Adrenal gland (tissue), 12 donors: ENCODE results near the gene TXNRD2. TPM values are rescaled to one million over a fixed set of nuclear protein-coding genes. Genes with fewer than 3 reads are reported as not detected.
A peak's percentile ranks its signal among the peaks of the same experiment; 100 is the strongest.

Source experiments
- DNase-seq, 7 donors: peaks; one replicate each; pipeline ENCODE4 v3.0.0-alpha.2; 2019 to 2020
- H3K27ac ChIP-seq, 5 donors: fragments of 200-600 bp; sonication (generic) in 4 of 5; 1 replicate in 3 of 5; 2 replicates in 2 of 5; pipeline versions ENCODE4 v1.5.1 to v1.8.0; 2016 to 2020; ENCODE audit warnings: mild to moderate bottlenecking in 1 of 5
- H3K27me3 ChIP-seq: fragments of 200-600 bp; 2 replicates; pipeline ENCODE4 v1.8.0; 2021
- H3K36me3 ChIP-seq, 2 donors: fragments of 200-600 bp; replicated peaks in 1 of 2; 1 replicate in 1 of 2; 2 replicates in 1 of 2; pipeline versions ENCODE4 v1.5.1 to v1.8.0; 2018 to 2022
- H3K4me1 ChIP-seq, 2 donors: fragments of 200-600 bp; replicated peaks in 1 of 2; 1 replicate in 1 of 2; 2 replicates in 1 of 2; pipeline versions ENCODE4 v1.5.1 to v1.8.0; 2018 to 2021
- H3K4me3 ChIP-seq, 4 donors: fragments of 200-600 bp; sonication (generic) in 3 of 4; one replicate each; pipeline ENCODE4 v1.5.1; 2016 to 2018
- H3K9me3 ChIP-seq, 3 donors: fragments of 200-600 bp; sonication (generic) in 1 of 3; replicated peaks in 1 of 3; 1 replicate in 2 of 3; 2 replicates in 1 of 3; pipeline versions ENCODE4 v1.5.1 to v1.8.0; 2016 to 2021
- CTCF ChIP-seq, 6 experiments: fragments of 450-650 bp in 4 of 6; fragments of 200-600 bp in 2 of 6; sonication (generic) in 1 of 6; IDR thresholded peaks; 1 replicate in 5 of 6; 2 replicates in 1 of 6; pipeline versions ENCODE4 v1.5.1 to v1.8.0; 2016 to 2021; ENCODE audit warnings: antibody characterized with exemption in 6 of 6, mild to moderate bottlenecking in 2 of 6, moderate library complexity in 1 of 6
- POLR2A ChIP-seq, 2 donors: fragments of 450-650 bp; IDR thresholded peaks; one replicate each; pipeline ENCODE4 v1.6.1; 2017; ENCODE audit warnings: antibody characterized with exemption in 2 of 2, mild to moderate bottlenecking in 2 of 2, moderate library complexity in 1 of 2
- WGBS, 4 donors: extraction: QIAGEN DNeasy Blood & Tissue Kit in 2 of 4; methylation state at CpG; one replicate each; pipeline versions ENCODE4 v1.1.5 to v1.1.7; 2013 to 2017; 5-methylcytosine and 5-hydroxymethylcytosine counted together
- intact Hi-C, 2 donors: fragments of 100-400 bp; cut with DNase I; formaldehyde crosslinking; loops; one replicate each; pipeline versions ENCODE4 v1.14.1 to v1.15.0; 2022 to 2023
- polyA plus RNA-seq, 3 donors: library from polyadenylated mRNA; stranded (reverse); fragments of 200-250 nt in 2 of 3; fragments of 350-450 nt in 1 of 3; fragmentation: Illumina TruSeq in 1 of 3; extraction: RNeasy Lipid Tissue Mini Kit (QIAGEN cat#74804) in 1 of 3; gene quantifications; one replicate each; pipeline ENCODE4 v1.2.3, GENCODE V29; 2013 to 2014
- total RNA-seq, 9 donors: library from RNA; depleted of rRNA in 4 of 9; stranded (reverse); fragments of >200 nt in 4 of 9; fragments of 120-200 nt in 1 of 9; fragmentation: NEBNext Ultra II Directional in 1 of 9; extraction: Animal tissue kit (Norgen Biotek cat#: 25700) in 1 of 9; gene quantifications; one replicate each; pipeline versions ENCODE4 v1.1.0 to v1.2.4, GENCODE V29; 2013 to 2023
- donor health status: healthy with polysubstance abuse.
- donor health status: Bipolar disorder and iron deficiency.
- donor health status: DM: yes; HTN: yes; CAD: no.
- donor health status: DM: no; HTN: no; CAD: no.
- donor health status: DM: no; HTN: no; CAD: no.
- donor health status: DM: yes; HTN: yes; CAD: no.

TXNRD2 gene
- total and polyA plus RNA-seq, 12 donors: 39.6 to 171 (median 59.5) TPM

- intact Hi-C loops: no loop called here
- TF ChIP-seq CTCF (IDR thresholded peaks at IDR 0.05) (no peak), POLR2A (IDR thresholded peaks at IDR 0.05) (no peak)
- Histone ChIP-seq H3K9me3 (no peaks in the 10 kb centered on the region), H3K4me3 (no peak overlapping the region), H3K4me1 (peaks cover 11 to 37% of the 10 kb centered on the region in 2 donors), H3K27ac (peak overlapping the region in 1 of 5 donors; percentile 18), H3K27me3 (no peaks in the 10 kb centered on the region), H3K36me3 (peaks cover 0 to 42% of the 10 kb centered on the region in 2 donors)
- 84 to 91% (median 88%) methylated on average over 9 to 15 of the region's 15 CpGs for WGBS, 4 donors
- DNase-seq: no peak
Observed at GRCh38 chr22:19964701-19965386, 23.2 kb upstream of the TXNRD2 start.

- peaks cover 0 to 38% of the 10 kb centered on the region in 2 donors for H3K36me3 ChIP-seq
Observed at GRCh38 chr22:19963863-19964642, 22.4 kb upstream of the TXNRD2 start.

GRCh38 chr22:19962909-19963806 is 21.5 kb upstream of the TXNRD2 start:
- Histone ChIP-seq H3K36me3 (peaks cover 0 to 29% of the 10 kb centered on the region in 2 donors), H3K27ac (peak overlapping the region in 4 of 5 donors; percentile 16 to 53 (median 34)), H3K4me3 (no peak overlapping the region), H3K4me1 (peaks cover 12 to 41% of the 10 kb centered on the region in 2 donors), H3K9me3 (no peaks in the 10 kb centered on the region), H3K27me3 (no peaks in the 10 kb centered on the region)
- no peak for TF ChIP-seq POLR2A (IDR thresholded peaks at IDR 0.05)
- TF ChIP-seq CTCF (IDR thresholded peaks at IDR 0.05): no peak
- 46 to 82% (median 70%) methylated on average over 5 to 30 of the region's 30 CpGs for WGBS, 4 donors
- intact Hi-C loops: no loop called here
- DNase-seq: peak in 6 of 7 donors; percentile 65 to 89 (median 78)

More at GRCh38 chr22:19963863-19964642, 22.4 kb upstream of the TXNRD2 start:
- H3K4me3 ChIP-seq: no peak overlapping the region
- WGBS, 4 donors: 87 to 94% (median 91%) methylated on average over 7 to 12 of the region's 12 CpGs
- DNase-seq: no peak
- H3K27me3 ChIP-seq: no peaks in the 10 kb centered on the region
- peaks cover 8 to 37% of the 10 kb centered on the region in 2 donors for H3K4me1 ChIP-seq
- intact Hi-C loops: no loop called here
- no peaks in the 10 kb centered on the region for H3K9me3 ChIP-seq
- TF ChIP-seq CTCF (IDR thresholded peaks at IDR 0.05) (no peak), POLR2A (IDR thresholded peaks at IDR 0.05) (no peak)
- H3K27ac ChIP-seq: peak overlapping the region in 2 of 5 donors; percentile 3 to 8
